NB4 (cell line): Measurements from ENCODE around the gene SVOP.
A peak's percentile ranks its signal among the peaks of the same experiment; 100 is the strongest.

ENCODE experiments used
- DNase-seq: peaks from one replicate; pipeline ENCODE4 v3.0.0; 2010; ENCODE audit warnings: low read depth
- H3K4me3 ChIP-seq: one replicate; pipeline ENCODE4 v1.5.1; 2011; ENCODE audit warnings: mild to moderate bottlenecking, low read depth, low read length, moderate library complexity
- MYC ChIP-seq: IDR thresholded peaks from 2 replicates; pipeline ENCODE4 v1.6.1; 2011; ENCODE audit warnings: low read depth, low read length
- POLR2A ChIP-seq: IDR thresholded peaks from 2 replicates; pipeline ENCODE4 v1.6.1; 2011; ENCODE audit warnings: mild to moderate bottlenecking; ENCODE audit not compliant: insufficient read length; ENCODE audit errors: extremely low read depth
- TF ChIP-seq, protein P1 (sequence below): IDR thresholded peaks from 2 replicates; pipeline ENCODE4 v1.6.1; 2011; ENCODE audit warnings: low read depth, low read length
- TF ChIP-seq, protein P2 (sequence below): IDR thresholded peaks from one replicate; pipeline ENCODE4 v1.5.1; 2012; ENCODE audit warnings: low read depth, low read length

Gene SVOP

DNA sequence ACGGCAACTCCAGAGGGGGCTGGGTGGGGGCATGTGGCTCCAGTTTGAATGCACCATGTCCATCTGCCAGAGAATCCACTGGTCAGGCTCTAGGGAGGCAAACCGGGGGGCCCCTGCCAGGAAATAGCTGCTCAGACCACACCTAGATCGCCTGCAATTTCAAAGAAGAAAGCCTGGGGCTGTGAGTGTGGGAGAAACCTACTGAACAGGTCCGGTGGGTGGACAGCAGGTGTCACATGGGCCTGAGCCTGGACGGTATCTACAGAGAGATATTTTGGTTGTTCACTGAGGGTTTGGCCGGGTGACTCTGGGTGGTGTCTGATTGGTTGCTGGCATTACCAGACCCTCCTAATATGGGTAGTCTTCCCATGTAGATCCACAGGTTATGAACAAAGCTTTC lies 109.0 kb downstream of the SVOP start:
- DNase-seq: no peak
- TF ChIP-seq, protein P1, sequence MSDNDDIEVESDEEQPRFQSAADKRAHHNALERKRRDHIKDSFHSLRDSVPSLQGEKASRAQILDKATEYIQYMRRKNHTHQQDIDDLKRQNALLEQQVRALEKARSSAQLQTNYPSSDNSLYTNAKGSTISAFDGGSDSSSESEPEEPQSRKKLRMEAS: no peak
- no peak for TF ChIP-seq POLR2A
- no peak for TF ChIP-seq MYC
- TF ChIP-seq, protein P2, sequence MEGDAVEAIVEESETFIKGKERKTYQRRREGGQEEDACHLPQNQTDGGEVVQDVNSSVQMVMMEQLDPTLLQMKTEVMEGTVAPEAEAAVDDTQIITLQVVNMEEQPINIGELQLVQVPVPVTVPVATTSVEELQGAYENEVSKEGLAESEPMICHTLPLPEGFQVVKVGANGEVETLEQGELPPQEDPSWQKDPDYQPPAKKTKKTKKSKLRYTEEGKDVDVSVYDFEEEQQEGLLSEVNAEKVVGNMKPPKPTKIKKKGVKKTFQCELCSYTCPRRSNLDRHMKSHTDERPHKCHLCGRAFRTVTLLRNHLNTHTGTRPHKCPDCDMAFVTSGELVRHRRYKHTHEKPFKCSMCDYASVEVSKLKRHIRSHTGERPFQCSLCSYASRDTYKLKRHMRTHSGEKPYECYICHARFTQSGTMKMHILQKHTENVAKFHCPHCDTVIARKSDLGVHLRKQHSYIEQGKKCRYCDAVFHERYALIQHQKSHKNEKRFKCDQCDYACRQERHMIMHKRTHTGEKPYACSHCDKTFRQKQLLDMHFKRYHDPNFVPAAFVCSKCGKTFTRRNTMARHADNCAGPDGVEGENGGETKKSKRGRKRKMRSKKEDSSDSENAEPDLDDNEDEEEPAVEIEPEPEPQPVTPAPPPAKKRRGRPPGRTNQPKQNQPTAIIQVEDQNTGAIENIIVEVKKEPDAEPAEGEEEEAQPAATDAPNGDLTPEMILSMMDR: no peak
- H3K4me3 ChIP-seq: no peak overlapping the region

DNA sequence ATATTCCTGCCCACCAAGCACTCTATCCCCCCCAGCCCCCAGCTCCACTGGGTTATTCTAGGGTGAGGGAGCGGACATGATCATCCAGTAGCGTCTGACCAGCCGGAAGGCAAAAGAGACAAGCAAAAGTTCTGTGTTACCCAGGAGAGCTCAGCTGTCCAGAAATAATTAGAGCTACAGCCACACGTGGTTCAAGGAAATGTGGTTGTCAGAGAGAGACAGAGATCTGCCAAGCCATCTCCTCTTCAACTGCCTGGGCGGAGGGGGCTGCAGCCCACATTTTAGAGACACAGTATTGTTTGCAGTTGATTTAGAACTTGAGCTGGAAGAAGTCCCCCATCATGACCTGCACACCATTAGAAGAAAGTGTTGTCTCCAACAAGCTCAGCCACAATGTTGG lies 110.5 kb downstream of the SVOP start:
- no peak overlapping the region for H3K4me3 ChIP-seq
- DNase-seq: no peak
- no peak for TF ChIP-seq MYC
- TF ChIP-seq, protein P1: no peak
- TF ChIP-seq POLR2A: no peak
- TF ChIP-seq, protein P2: no peak

DNA sequence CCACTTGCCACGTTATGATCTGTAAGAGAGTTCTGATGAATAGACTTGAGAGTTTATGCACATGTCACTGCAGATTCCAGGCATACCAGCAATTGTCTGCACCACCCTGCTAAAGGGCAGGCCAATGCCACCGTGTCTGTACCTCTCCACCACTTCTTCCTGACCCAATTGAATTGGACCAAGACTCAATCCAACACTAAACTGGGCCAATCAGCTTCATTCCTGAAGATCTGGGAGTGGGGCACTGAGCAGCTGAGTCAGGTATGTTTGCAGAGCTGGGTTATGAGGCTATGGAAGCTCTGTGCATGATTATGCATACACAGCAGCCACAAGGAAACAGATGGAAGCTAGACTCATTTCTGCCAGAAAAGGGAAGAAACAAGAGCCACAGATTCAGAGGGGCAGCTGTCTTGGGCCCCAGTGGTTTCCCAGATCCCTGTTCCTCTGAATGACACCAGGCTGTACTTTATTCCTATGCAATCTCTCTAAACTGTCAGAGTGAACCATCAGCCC lies 113.0 kb downstream of the SVOP start:
- no peak overlapping the region for H3K4me3 ChIP-seq
- DNase-seq: peak; percentile 53
- TF ChIP-seq, protein P2: no peak
- no peak for TF ChIP-seq POLR2A
- TF ChIP-seq MYC: no peak
- TF ChIP-seq, protein P1: no peak

DNA sequence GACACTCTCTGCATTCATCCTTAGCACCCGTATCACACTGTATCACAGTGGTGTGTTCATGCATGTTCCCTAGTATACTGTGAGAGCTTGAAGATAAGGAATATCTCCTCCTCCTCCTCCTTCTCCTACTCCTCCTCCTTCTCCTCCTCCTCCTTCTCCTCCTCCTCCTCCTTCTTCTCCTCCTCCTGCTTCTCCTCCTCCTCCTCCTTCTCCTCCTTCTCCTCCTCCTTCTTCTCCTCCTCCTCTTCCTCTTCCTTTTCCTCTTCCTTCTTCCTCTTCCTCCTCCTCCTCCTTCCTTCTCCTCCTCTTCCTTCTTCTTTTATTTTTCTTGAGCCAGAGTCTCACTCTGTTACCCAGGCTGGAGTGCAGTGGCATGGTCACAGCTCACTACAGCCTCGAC lies 113.9 kb downstream of the SVOP start:
- H3K4me3 ChIP-seq: no peak overlapping the region
- no peak for TF ChIP-seq MYC
- TF ChIP-seq, protein P1: no peak
- no peak for TF ChIP-seq POLR2A
- TF ChIP-seq, protein P2: no peak
- no peak for DNase-seq

DNA sequence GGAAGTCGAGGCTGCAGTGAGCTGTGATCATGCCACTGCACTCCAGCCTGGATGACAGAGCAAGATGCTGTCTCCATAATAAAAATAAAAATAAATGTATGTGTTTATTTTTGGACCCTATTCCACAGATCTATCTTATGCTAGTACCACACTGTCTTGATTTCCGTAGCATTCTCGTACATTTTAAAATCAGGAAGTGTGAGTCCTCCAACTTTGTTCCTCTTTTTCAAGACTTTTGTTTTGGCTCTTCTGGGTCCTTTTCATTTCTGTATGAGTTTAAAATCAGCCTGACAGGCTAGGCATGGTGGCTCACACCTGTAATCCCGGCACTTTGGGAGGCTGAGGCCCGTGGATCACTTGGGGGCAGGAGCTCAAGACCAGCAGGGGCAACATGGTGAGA lies 115.1 kb downstream of the SVOP start:
- TF ChIP-seq POLR2A (no peak), MYC (no peak)
- TF ChIP-seq, protein P1: no peak
- TF ChIP-seq, protein P2: no peak
- H3K4me3 ChIP-seq: no peak overlapping the region
- DNase-seq: peak; percentile 74

DNA sequence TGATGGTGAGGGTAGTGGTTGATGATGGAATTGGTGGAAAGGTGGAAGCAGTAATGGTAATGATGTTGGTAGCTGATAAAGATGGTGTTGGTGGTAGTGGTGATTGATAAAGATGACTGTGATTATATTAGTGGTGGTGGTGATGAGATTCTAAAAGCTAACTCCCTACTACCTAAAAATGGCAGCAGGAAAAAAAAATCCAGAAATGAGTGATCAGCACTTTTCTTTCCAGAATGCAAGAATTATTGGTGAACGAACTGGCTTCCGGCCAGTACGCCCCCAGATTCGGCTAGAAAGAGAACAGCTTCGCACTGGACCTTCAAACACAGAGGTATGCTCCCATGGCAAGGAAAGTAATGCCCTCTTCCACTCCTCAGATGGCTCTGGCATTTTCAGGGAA lies 121.7 kb downstream of the SVOP start:
- no peak overlapping the region for H3K4me3 ChIP-seq
- DNase-seq: no peak
- TF ChIP-seq POLR2A (no peak), MYC (no peak)
- TF ChIP-seq, protein P1: no peak
- TF ChIP-seq, protein P2: no peak
